Prostate gland (tissue), 2 donors: ENCODE results near the gene PSMB1.

Experiments
- POLR2A ChIP-seq: fragments of 450-650 bp; IDR thresholded peaks from one replicate; pipeline ENCODE4 v1.6.1; 2016; ENCODE audit warnings: antibody characterized with exemption, mild to moderate bottlenecking
- TF ChIP-seq, protein P1 (sequence below), 4 experiments: fragments of 200-600 bp in 2 of 4; fragments of 450-650 bp in 2 of 4; sonication (generic) in 2 of 4; IDR thresholded peaks; 1 replicate in 3 of 4; 2 replicates in 1 of 4; pipeline ENCODE4 v1.5.1; 2016 to 2019; ENCODE audit warnings: antibody characterized with exemption in 4 of 4, mild to moderate bottlenecking in 2 of 4, moderate library complexity in 2 of 4

DNA sequence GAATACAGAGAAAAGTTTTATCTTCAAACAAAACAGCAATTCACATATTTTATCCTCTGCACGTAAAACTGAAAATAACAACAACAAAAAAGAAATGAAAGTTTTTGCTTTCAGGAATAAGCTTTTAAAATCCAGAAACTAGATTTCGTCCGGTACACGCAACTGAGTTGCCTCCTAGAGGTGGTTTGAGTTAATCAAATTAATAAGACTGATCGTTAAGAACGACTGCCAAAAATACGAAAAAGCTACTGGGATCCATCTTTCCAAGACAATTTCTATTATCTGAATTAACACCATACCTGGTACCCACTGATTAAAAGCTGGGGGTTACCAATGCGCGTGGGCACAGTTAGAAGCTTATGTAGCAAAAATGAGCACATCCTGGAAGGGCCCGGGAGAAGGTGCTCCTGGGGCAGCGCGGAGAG lies 30.7 kb upstream of the PSMB1 start:
- TF ChIP-seq, protein P1, sequence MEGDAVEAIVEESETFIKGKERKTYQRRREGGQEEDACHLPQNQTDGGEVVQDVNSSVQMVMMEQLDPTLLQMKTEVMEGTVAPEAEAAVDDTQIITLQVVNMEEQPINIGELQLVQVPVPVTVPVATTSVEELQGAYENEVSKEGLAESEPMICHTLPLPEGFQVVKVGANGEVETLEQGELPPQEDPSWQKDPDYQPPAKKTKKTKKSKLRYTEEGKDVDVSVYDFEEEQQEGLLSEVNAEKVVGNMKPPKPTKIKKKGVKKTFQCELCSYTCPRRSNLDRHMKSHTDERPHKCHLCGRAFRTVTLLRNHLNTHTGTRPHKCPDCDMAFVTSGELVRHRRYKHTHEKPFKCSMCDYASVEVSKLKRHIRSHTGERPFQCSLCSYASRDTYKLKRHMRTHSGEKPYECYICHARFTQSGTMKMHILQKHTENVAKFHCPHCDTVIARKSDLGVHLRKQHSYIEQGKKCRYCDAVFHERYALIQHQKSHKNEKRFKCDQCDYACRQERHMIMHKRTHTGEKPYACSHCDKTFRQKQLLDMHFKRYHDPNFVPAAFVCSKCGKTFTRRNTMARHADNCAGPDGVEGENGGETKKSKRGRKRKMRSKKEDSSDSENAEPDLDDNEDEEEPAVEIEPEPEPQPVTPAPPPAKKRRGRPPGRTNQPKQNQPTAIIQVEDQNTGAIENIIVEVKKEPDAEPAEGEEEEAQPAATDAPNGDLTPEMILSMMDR (IDR thresholded peaks at IDR 0.05): no peak
- no peak for TF ChIP-seq POLR2A
